Ammon's horn (tissue), 1 donor: ENCODE results near the gene PNPLA1.

Experiments
- DNase-seq: peaks from one replicate; pipeline ENCODE4 v3.0.0-alpha.2; 2016; ENCODE audit warnings: low spot score

PNPLA1 gene

GRCh38 chr6:36285797-36286196 lies 15.9 kb downstream of the PNPLA1 start:
- no peak for DNase-seq

GRCh38 chr6:36286858-36287257 lies 17.0 kb downstream of the PNPLA1 start:
- no peak for DNase-seq

- no peak for DNase-seq
Observed at GRCh38 chr6:36289281-36289878, 19.5 kb downstream of the PNPLA1 start.

GRCh38 chr6:36290668-36291620 lies 21.1 kb downstream of the PNPLA1 start:
- DNase-seq, result no peak

GRCh38 chr6:36292170-36292569 lies 22.3 kb downstream of the PNPLA1 start:
- no peak for DNase-seq

GRCh38 chr6:36296240-36296639 lies 26.4 kb downstream of the PNPLA1 start:
- no peak for DNase-seq

GRCh38 chr6:36297051-36297450 lies 27.2 kb downstream of the PNPLA1 start:
- no peak for DNase-seq

- DNase-seq, result peak; percentile 6
Observed at GRCh38 chr6:36297511-36297910, 27.7 kb downstream of the PNPLA1 start.

GRCh38 chr6:36298027-36298426 lies 28.2 kb downstream of the PNPLA1 start:
- no peak for DNase-seq

- DNase-seq, result no peak
Observed at GRCh38 chr6:36301085-36301658, 31.3 kb downstream of the PNPLA1 start.

GRCh38 chr6:36301781-36302180 lies 31.9 kb downstream of the PNPLA1 start:
- no peak for DNase-seq

GRCh38 chr6:36302227-36302976 lies 32.5 kb downstream of the PNPLA1 start:
- peak; percentile 90 for DNase-seq

GRCh38 chr6:36305885-36306284 lies 36.0 kb downstream of the PNPLA1 start:
- no peak for DNase-seq

- no peak for DNase-seq
Observed at GRCh38 chr6:36306375-36306774, 36.5 kb downstream of the PNPLA1 start.

GRCh38 chr6:36308514-36308913 lies 38.7 kb downstream of the PNPLA1 start:
- no peak for DNase-seq

GRCh38 chr6:36309203-36309602 lies 39.3 kb downstream of the PNPLA1 start:
- DNase-seq, result no peak

GRCh38 chr6:36309900-36310299 lies 40.0 kb downstream of the PNPLA1 start:
- DNase-seq, result no peak

- DNase-seq, result no peak
Observed at GRCh38 chr6:36312854-36313648, 43.2 kb downstream of the PNPLA1 start.

GRCh38 chr6:36313649-36313936 lies 43.7 kb downstream of the PNPLA1 start:
- no peak for DNase-seq

- no peak for DNase-seq
Observed at GRCh38 chr6:36314221-36315014, 44.6 kb downstream of the PNPLA1 start.

- DNase-seq, result no peak
Observed at GRCh38 chr6:36315921-36316320, 46.1 kb downstream of the PNPLA1 start.
